Measurements from ENCODE around the gene RGS12. TPM values are rescaled to one million over a fixed set of nuclear protein-coding genes. Genes with fewer than 3 reads are reported as not detected.
A peak's percentile ranks its signal among the peaks of the same experiment; 100 is the strongest.

The RGS12 gene
- total RNA-seq, 4 donors from 2014 or later = 14.6 to 25.1 (median 20.9) TPM

GRCh38 chr4:3337357-3337732, 44.5 kb downstream of the RGS12 start:
- TF ChIP-seq POLR2A (IDR thresholded peaks at IDR 0.05) = no peak
- TF ChIP-seq CTCF (IDR thresholded peaks at IDR 0.05) = no peak
- no peak overlapping the region for H3K27ac ChIP-seq
- DNase-seq = no peak

GRCh38 chr4:3337811-3338210, 45.0 kb downstream of the RGS12 start:
- no peak overlapping the region for H3K4me3 ChIP-seq (replicated peaks in 1 of 3)
- intact Hi-C loops (cut with DNase I) = no loop called here
- H3K36me3 ChIP-seq = no peaks in the 10 kb centered on the region
- H3K4me1 ChIP-seq = peaks cover 33 to 44% of the 10 kb centered on the region in 2 donors
- no peaks in the 10 kb centered on the region for H3K27me3 ChIP-seq
- WGBS, 2 donors = 88 to 90% methylated on average over 8 of the region's 8 CpGs
- no peak for DNase-seq
- TF ChIP-seq CTCF (IDR thresholded peaks at IDR 0.05) (no peak), POLR2A (IDR thresholded peaks at IDR 0.05) (no peak)
- H3K27ac ChIP-seq = peak overlapping the region in 1 of 3 donors; percentile 10
- no peaks in the 10 kb centered on the region for H3K9me3 ChIP-seq

More at GRCh38 chr4:3337357-3337732, 44.5 kb downstream of the RGS12 start:
- 96 to 97% methylated on average over 6 of the region's 6 CpGs for WGBS, 2 donors
- Histone ChIP-seq H3K4me3 (replicated peaks in 1 of 3) (no peak overlapping the region), H3K4me1 (peaks cover 33 to 40% of the 10 kb centered on the region in 2 donors), H3K36me3 (no peaks in the 10 kb centered on the region), H3K9me3 (no peaks in the 10 kb centered on the region), H3K27me3 (no peaks in the 10 kb centered on the region)
- intact Hi-C loops (cut with DNase I) = no loop called here

- WGBS, 2 donors = 74 to 93% methylated on average over 11 to 12 of the region's 13 CpGs
- no peak overlapping the region for H3K4me3 ChIP-seq (replicated peaks in 1 of 3)
- peaks cover 33 to 44% of the 10 kb centered on the region in 2 donors for H3K4me1 ChIP-seq
- peak in 1 of 2 donors; percentile 39 for DNase-seq
- peak overlapping the region in 1 of 3 donors; percentile 10 for H3K27ac ChIP-seq
- H3K27me3 ChIP-seq = no peaks in the 10 kb centered on the region
- H3K9me3 ChIP-seq = no peaks in the 10 kb centered on the region
- intact Hi-C loops (cut with DNase I) = no loop called here
- no peaks in the 10 kb centered on the region for H3K36me3 ChIP-seq
- no peak for TF ChIP-seq POLR2A (IDR thresholded peaks at IDR 0.05)
Observed at GRCh38 chr4:3338321-3338838, 45.6 kb downstream of the RGS12 start.

- H3K27me3 ChIP-seq = no peaks in the 10 kb centered on the region
- TF ChIP-seq POLR2A (IDR thresholded peaks at IDR 0.05) = no peak
- no peak for DNase-seq
- no peaks in the 10 kb centered on the region for H3K36me3 ChIP-seq
- H3K9me3 ChIP-seq = no peaks in the 10 kb centered on the region
- WGBS, 2 donors = 92 to 94% methylated on average over 10 of the region's 10 CpGs
- intact Hi-C loops (cut with DNase I) = no loop called here
- H3K4me1 ChIP-seq = peaks cover 33 to 44% of the 10 kb centered on the region in 2 donors
- no peak overlapping the region for H3K27ac ChIP-seq
- H3K4me3 ChIP-seq (replicated peaks in 1 of 3) = no peak overlapping the region
Observed at GRCh38 chr4:3338976-3339531, 46.2 kb downstream of the RGS12 start.

- Histone ChIP-seq H3K9me3 (no peaks in the 10 kb centered on the region), H3K36me3 (no peaks in the 10 kb centered on the region), H3K27ac (no peak overlapping the region), H3K4me1 (peaks cover 29 to 42% of the 10 kb centered on the region in 2 donors), H3K27me3 (no peaks in the 10 kb centered on the region), H3K4me3 (replicated peaks in 1 of 3) (no peak overlapping the region)
- WGBS, 2 donors = 93 to 97% methylated on average over 3 of the region's 3 CpGs
- intact Hi-C loops (cut with DNase I) = no loop called here
- TF ChIP-seq POLR2A (IDR thresholded peaks at IDR 0.05) (no peak), CTCF (IDR thresholded peaks at IDR 0.05) (no peak)
- DNase-seq = no peak
Observed at GRCh38 chr4:3339577-3339976, 46.8 kb downstream of the RGS12 start.

- intact Hi-C loops (cut with DNase I) = no loop called here
- H3K4me1 ChIP-seq = peaks cover 23 to 36% of the 10 kb centered on the region in 2 donors
- H3K27me3 ChIP-seq = no peaks in the 10 kb centered on the region
- 95% methylated on average over 28 of the region's 28 CpGs for WGBS, 2 donors
- no peak overlapping the region for H3K4me3 ChIP-seq (replicated peaks in 1 of 3)
- H3K27ac ChIP-seq = peak overlapping the region; percentile 37 to 73 (median 54)
- no peak for DNase-seq
- no peaks in the 10 kb centered on the region for H3K9me3 ChIP-seq
- TF ChIP-seq POLR2A (IDR thresholded peaks at IDR 0.05) = no peak
- TF ChIP-seq CTCF (IDR thresholded peaks at IDR 0.05) = no peak
- no peaks in the 10 kb centered on the region for H3K36me3 ChIP-seq
Observed at GRCh38 chr4:3340038-3340699, 47.3 kb downstream of the RGS12 start.

Data from thyroid gland (tissue), 4 donors.